Neural cell (in vitro differentiated cells): ENCODE results near the gene C14orf132. TPM values are rescaled to one million over a fixed set of nuclear protein-coding genes. Genes with fewer than 3 reads are reported as not detected.
A peak's percentile ranks its signal among the peaks of the same experiment; 100 is the strongest.

ENCODE experiments used
- H2AFZ ChIP-seq: fragments of 200-600, 300-800 bp; sonication (generic), shearing (Covaris generic); 2 replicates; pipeline ENCODE4 v1.6.0; 2014; ENCODE audit warnings: low read depth, mild to moderate bottlenecking, antibody characterized with exemption, low read length, moderate library complexity
- H3F3A ChIP-seq: fragments of 200-600 bp; shearing (Covaris generic); 2 replicates; pipeline ENCODE4 v1.6.1; 2016; ENCODE audit warnings: mild to moderate bottlenecking, moderate library complexity, mixed read lengths, antibody characterized with exemption, low read length; ENCODE audit not compliant: insufficient read depth, poor library complexity, severe bottlenecking
- H3K27ac ChIP-seq: fragments of 200-600, 300-800 bp; sonication (generic), shearing (Covaris generic); 2 replicates; pipeline ENCODE4 v1.5.1; 2014; ENCODE audit warnings: mild to moderate bottlenecking, low read length, moderate library complexity
- H3K27me3 ChIP-seq: fragments of 300-800, 200-600 bp; sonication (generic), shearing (Covaris generic); 2 replicates; pipeline ENCODE4 v1.6.0; 2014; ENCODE audit warnings: mild to moderate bottlenecking, low read depth, low read length, moderate library complexity; ENCODE audit not compliant: insufficient read depth
- H3K36me3 ChIP-seq: fragments of 300-800, 200-600 bp; sonication (generic), shearing (Covaris generic); 2 replicates; pipeline ENCODE4 v1.5.1; 2014; ENCODE audit warnings: mild to moderate bottlenecking, antibody characterized with exemption, low read length, moderate library complexity; ENCODE audit not compliant: insufficient read depth
- H3K4me2 ChIP-seq: fragments of 300-800, 200-600 bp; sonication (generic), shearing (Covaris generic); 2 replicates; pipeline ENCODE4 v1.6.0; 2014; ENCODE audit warnings: mild to moderate bottlenecking, low read length
- H3K4me3 ChIP-seq: fragments of 300-800, 200-600 bp; sonication (generic), shearing (Covaris generic); 2 replicates; pipeline ENCODE4 v1.5.1; 2014; ENCODE audit warnings: mild to moderate bottlenecking, low read length, moderate library complexity
- H3K79me2 ChIP-seq: fragments of 200-600 bp; shearing (Covaris generic); replicated peaks from 2 replicates; pipeline ENCODE4 v1.6.0; 2014; ENCODE audit warnings: mild to moderate bottlenecking, low read length, moderate library complexity; ENCODE audit not compliant: insufficient read depth
- H3K9ac ChIP-seq: fragments of 300-800, 200-600 bp; sonication (generic), shearing (Covaris generic); 2 replicates; pipeline ENCODE4 v1.6.1; 2016; ENCODE audit warnings: mild to moderate bottlenecking, low read length, mixed read lengths
- H3K9me2 ChIP-seq: fragments of 200-600 bp; shearing (Covaris generic); 2 replicates; pipeline ENCODE4 v1.6.1; 2016; ENCODE audit warnings: mild to moderate bottlenecking, low read length, mixed read lengths; ENCODE audit not compliant: insufficient read depth
- H3K9me3 ChIP-seq: fragments of 200-600, 300-800 bp; sonication (generic), shearing (Covaris generic); 2 replicates; pipeline ENCODE4 v1.6.1; 2016; ENCODE audit warnings: mild to moderate bottlenecking, mixed run types, low read length, moderate library complexity, mixed read lengths
- H4K20me1 ChIP-seq: fragments of 200-600 bp; shearing (Covaris generic); 2 replicates; pipeline ENCODE4 v1.6.1; 2016; ENCODE audit warnings: mild to moderate bottlenecking, mixed run types; ENCODE audit not compliant: insufficient read depth
- EP300 ChIP-seq: fragments of 450-650 bp; conservative IDR thresholded peaks from 2 replicates; pipeline ENCODE4 v1.6.1; 2014; ENCODE audit warnings: antibody characterized with exemption, mild to moderate bottlenecking, moderate library complexity; ENCODE audit not compliant: poor library complexity, severe bottlenecking
- EZH2 ChIP-seq: fragments of 200-600, 300-800 bp; shearing (Covaris generic), sonication (generic); IDR thresholded peaks from 2 replicates; pipeline ENCODE4 v1.6.1; 2014; ENCODE audit warnings: antibody characterized with exemption, low read length, borderline replicate concordance, mild to moderate bottlenecking; ENCODE audit not compliant: insufficient read depth, poor library complexity, severe bottlenecking
- MXI1 ChIP-seq: fragments of 450-650 bp; conservative IDR thresholded peaks from 2 replicates; pipeline ENCODE4 v1.6.1; 2014; ENCODE audit warnings: antibody characterized with exemption, mild to moderate bottlenecking; ENCODE audit not compliant: poor library complexity, severe bottlenecking
- POLR2AphosphoS5 ChIP-seq: IDR thresholded peaks from 2 replicates; pipeline ENCODE4 v1.6.1; 2012
- RAD21 ChIP-seq: fragments of 450-650 bp; conservative IDR thresholded peaks from 2 replicates; pipeline ENCODE4 v1.6.1; 2014; ENCODE audit warnings: antibody characterized with exemption, mild to moderate bottlenecking, moderate library complexity
- SMC3 ChIP-seq: fragments of 450-650 bp; conservative IDR thresholded peaks from 2 replicates; pipeline ENCODE4 v1.6.1; 2014; ENCODE audit warnings: antibody characterized with exemption, mild to moderate bottlenecking, moderate library complexity; ENCODE audit not compliant: poor library complexity
- TAF1 ChIP-seq: IDR thresholded peaks from 2 replicates; pipeline ENCODE4 v1.6.1; 2012; ENCODE audit warnings: low read depth
- polyA plus RNA-seq: library from polyadenylated mRNA; depleted of rRNA; stranded (reverse); fragments of >200 nt; gene quantifications from 2 replicates; pipeline ENCODE4 v1.2.3, GENCODE V29; 2014
- TF ChIP-seq, protein P1 (sequence below): IDR thresholded peaks from 2 replicates; pipeline ENCODE4 v1.6.1; 2012; ENCODE audit warnings: borderline replicate concordance
- TF ChIP-seq, protein P2 (sequence below): fragments of 450-650 bp; IDR thresholded peaks from 2 replicates; pipeline ENCODE4 v1.5.1; 2014; ENCODE audit warnings: antibody characterized with exemption, mild to moderate bottlenecking, moderate library complexity; ENCODE audit not compliant: poor library complexity, severe bottlenecking

The C14orf132 gene
- polyA plus RNA-seq, 1 donor from 2014 or later: 50.1 TPM

DNA sequence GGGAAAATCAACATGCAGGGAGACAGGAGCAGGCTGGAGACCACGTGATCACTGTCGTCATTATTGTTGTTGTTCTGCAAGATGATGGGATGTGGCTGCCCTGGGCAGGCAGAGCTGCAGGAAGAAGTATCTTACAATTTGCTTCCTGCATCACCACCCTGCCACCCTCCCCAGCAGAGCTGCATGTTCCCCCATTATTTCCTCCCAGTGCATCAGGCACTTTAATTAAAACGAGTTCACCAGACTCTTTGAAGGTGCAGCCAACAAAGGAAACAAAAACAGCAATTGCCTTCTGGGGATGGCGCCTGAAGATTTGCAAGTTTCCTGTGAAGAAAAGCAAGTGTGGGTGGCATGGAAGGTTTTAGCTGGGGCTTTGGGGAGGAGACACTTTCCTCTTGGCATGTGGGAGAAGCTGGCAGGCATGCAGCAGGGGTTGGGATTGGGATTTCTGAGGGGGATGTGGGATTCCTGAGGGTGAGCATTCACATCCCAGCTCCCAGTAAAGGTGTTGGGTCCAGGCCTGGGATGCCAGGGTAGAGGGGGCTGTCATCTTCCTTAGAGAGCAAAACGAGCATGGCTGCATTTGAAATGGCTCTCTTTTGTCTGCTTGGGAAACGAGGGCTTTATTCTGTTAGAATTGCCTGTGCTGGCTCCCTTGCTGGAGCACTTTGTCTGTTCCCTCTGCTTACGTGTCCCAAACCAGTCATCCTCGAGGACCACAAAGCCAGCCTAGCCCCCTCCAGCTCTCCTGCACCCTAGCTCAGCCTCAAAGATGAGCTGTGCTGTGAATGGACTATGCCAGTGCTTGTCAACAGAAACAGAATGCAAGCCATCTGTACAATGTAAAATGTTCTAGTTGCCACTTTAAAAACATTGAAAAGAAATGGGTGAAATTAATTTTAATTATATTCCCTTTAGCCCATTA lies 11.5 kb upstream of the C14orf132 start:
- Histone ChIP-seq H4K20me1 (no peaks in the 10 kb centered on the region), H3K4me3 (no peak overlapping the region), H3K79me2 (no peaks in the 10 kb centered on the region), H3K9ac (peak overlapping the region; percentile 18), H3K27me3 (no peaks in the 10 kb centered on the region), H3K27ac (no peak overlapping the region), H3F3A (no peaks in the 10 kb centered on the region), H3K9me2 (no peaks in the 10 kb centered on the region), H2AFZ (peak overlapping the region; percentile 30), H3K4me2 (no peak overlapping the region), H3K9me3 (no peaks in the 10 kb centered on the region), H3K36me3 (no peaks in the 10 kb centered on the region)
- TF ChIP-seq, protein P1, sequence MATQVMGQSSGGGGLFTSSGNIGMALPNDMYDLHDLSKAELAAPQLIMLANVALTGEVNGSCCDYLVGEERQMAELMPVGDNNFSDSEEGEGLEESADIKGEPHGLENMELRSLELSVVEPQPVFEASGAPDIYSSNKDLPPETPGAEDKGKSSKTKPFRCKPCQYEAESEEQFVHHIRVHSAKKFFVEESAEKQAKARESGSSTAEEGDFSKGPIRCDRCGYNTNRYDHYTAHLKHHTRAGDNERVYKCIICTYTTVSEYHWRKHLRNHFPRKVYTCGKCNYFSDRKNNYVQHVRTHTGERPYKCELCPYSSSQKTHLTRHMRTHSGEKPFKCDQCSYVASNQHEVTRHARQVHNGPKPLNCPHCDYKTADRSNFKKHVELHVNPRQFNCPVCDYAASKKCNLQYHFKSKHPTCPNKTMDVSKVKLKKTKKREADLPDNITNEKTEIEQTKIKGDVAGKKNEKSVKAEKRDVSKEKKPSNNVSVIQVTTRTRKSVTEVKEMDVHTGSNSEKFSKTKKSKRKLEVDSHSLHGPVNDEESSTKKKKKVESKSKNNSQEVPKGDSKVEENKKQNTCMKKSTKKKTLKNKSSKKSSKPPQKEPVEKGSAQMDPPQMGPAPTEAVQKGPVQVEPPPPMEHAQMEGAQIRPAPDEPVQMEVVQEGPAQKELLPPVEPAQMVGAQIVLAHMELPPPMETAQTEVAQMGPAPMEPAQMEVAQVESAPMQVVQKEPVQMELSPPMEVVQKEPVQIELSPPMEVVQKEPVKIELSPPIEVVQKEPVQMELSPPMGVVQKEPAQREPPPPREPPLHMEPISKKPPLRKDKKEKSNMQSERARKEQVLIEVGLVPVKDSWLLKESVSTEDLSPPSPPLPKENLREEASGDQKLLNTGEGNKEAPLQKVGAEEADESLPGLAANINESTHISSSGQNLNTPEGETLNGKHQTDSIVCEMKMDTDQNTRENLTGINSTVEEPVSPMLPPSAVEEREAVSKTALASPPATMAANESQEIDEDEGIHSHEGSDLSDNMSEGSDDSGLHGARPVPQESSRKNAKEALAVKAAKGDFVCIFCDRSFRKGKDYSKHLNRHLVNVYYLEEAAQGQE: no peak
- TF ChIP-seq EZH2 (no peak), RAD21 (no peak), SMC3 (no peak), EP300 (no peak), MXI1 (no peak), POLR2AphosphoS5 (no peak), TAF1 (no peak)
- TF ChIP-seq, protein P2, sequence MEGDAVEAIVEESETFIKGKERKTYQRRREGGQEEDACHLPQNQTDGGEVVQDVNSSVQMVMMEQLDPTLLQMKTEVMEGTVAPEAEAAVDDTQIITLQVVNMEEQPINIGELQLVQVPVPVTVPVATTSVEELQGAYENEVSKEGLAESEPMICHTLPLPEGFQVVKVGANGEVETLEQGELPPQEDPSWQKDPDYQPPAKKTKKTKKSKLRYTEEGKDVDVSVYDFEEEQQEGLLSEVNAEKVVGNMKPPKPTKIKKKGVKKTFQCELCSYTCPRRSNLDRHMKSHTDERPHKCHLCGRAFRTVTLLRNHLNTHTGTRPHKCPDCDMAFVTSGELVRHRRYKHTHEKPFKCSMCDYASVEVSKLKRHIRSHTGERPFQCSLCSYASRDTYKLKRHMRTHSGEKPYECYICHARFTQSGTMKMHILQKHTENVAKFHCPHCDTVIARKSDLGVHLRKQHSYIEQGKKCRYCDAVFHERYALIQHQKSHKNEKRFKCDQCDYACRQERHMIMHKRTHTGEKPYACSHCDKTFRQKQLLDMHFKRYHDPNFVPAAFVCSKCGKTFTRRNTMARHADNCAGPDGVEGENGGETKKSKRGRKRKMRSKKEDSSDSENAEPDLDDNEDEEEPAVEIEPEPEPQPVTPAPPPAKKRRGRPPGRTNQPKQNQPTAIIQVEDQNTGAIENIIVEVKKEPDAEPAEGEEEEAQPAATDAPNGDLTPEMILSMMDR: no peak

DNA sequence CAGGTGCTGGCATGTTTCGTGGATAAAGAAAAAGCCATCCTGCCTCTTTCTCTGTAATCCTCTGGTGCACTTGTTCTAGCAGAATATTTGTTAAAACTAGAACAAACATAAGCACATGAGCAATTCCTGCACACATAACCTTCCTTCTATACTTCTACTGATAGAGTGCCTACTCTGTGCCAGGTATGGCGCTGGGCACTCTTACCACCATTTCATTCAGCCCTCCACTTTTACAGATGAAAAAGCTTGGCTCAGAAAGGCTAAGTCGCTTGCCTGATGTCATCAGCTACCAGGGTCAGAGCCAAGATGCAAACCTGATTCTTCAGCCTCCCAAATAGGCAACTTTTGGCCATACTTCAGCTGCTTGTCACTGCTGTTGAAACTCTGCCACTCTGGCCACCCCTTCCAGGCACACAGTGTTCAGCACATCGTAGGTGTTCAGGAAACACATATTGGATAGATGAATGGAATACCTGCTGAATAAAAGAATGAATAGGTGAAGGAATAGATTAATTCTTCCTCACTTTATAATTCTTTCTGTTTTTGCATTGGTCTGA lies 10.0 kb upstream of the C14orf132 start:
- Histone ChIP-seq H3K4me2 (no peak overlapping the region), H2AFZ (no peak overlapping the region), H3F3A (no peaks in the 10 kb centered on the region), H3K79me2 (no peaks in the 10 kb centered on the region), H3K36me3 (no peaks in the 10 kb centered on the region), H4K20me1 (no peaks in the 10 kb centered on the region), H3K9me2 (no peaks in the 10 kb centered on the region), H3K27ac (no peak overlapping the region), H3K4me3 (no peak overlapping the region), H3K27me3 (no peaks in the 10 kb centered on the region), H3K9ac (no peak overlapping the region), H3K9me3 (no peaks in the 10 kb centered on the region)
- TF ChIP-seq EZH2 (no peak), RAD21 (no peak), SMC3 (no peak), POLR2AphosphoS5 (no peak), EP300 (no peak), MXI1 (no peak), TAF1 (no peak)
- TF ChIP-seq, protein P2: no peak
- TF ChIP-seq, protein P1: no peak
